ENCODE results near the gene CFLAR.

Gene CFLAR

GRCh38 chr2:201216918-201217317 lies 101.0 kb downstream of the CFLAR start:
- DNase-seq (ENCODE audit: low read depth), result no peak
- no peak overlapping the region for H3K4me3 ChIP-seq (ENCODE audit: low read length)
- TF ChIP-seq CTCF (conservative IDR thresholded peaks at IDR 0.05; ENCODE audit: low read depth, low read length), result no peak

GRCh38 chr2:201218780-201219179 lies 102.8 kb downstream of the CFLAR start:
- no peak for TF ChIP-seq CTCF (conservative IDR thresholded peaks at IDR 0.05; ENCODE audit: low read depth, low read length)
- H3K4me3 ChIP-seq (ENCODE audit: low read length), result no peak overlapping the region
- DNase-seq (ENCODE audit: low read depth), result no peak

GRCh38 chr2:201219328-201220096 lies 103.5 kb downstream of the CFLAR start:
- DNase-seq (ENCODE audit: low read depth), result no peak
- TF ChIP-seq CTCF (conservative IDR thresholded peaks at IDR 0.05; ENCODE audit: low read depth, low read length), result no peak
- H3K4me3 ChIP-seq (ENCODE audit: low read length), result no peak overlapping the region

- TF ChIP-seq CTCF (conservative IDR thresholded peaks at IDR 0.05; ENCODE audit: low read depth, low read length), result no peak
- H3K4me3 ChIP-seq (ENCODE audit: low read length), result no peak overlapping the region
- DNase-seq (ENCODE audit: low read depth), result no peak
Measured at GRCh38 chr2:201220102-201220570, 104.2 kb downstream of the CFLAR start.

GRCh38 chr2:201223089-201224073 lies 107.4 kb downstream of the CFLAR start:
- TF ChIP-seq CTCF (conservative IDR thresholded peaks at IDR 0.05; ENCODE audit: low read depth, low read length), result no peak
- no peak for DNase-seq (ENCODE audit: low read depth)
- H3K4me3 ChIP-seq (ENCODE audit: low read length), result no peak overlapping the region

All from retinal pigment epithelial cell (primary cell).